Uterus (tissue), 4 donors: ENCODE data around the gene TOLLIP. TPM values are rescaled to one million over a fixed set of nuclear protein-coding genes. Genes with fewer than 3 reads are reported as not detected.

Source experiments
- DNase-seq, 2 donors: peaks; one replicate each; pipeline ENCODE4 v3.0.0-alpha.2; 2019 to 2020
- H3K27ac ChIP-seq, 2 donors: fragments of 200-600 bp; sonication (generic); 1 replicate in 1 of 2; 2 replicates in 1 of 2; pipeline ENCODE4 v1.5.1; 2016 to 2018
- H3K27me3 ChIP-seq, 2 donors: fragments of 200-600 bp; sonication (generic); one replicate each; pipeline ENCODE4 v1.5.1; 2018 to 2019; ENCODE audit warnings: control low read depth in 1 of 2
- H3K36me3 ChIP-seq, 2 donors: fragments of 200-600 bp; sonication (generic); one replicate each; pipeline ENCODE4 v1.5.1; 2019; ENCODE audit warnings: control low read depth in 1 of 2
- H3K4me1 ChIP-seq, 2 donors: fragments of 200-600 bp; sonication (generic); one replicate each; pipeline ENCODE4 v1.5.1; 2018 to 2019; ENCODE audit warnings: control low read depth in 1 of 2
- H3K4me3 ChIP-seq, 2 donors: fragments of 200-600 bp; sonication (generic); 1 replicate in 1 of 2; 2 replicates in 1 of 2; pipeline ENCODE4 v1.5.1; 2018 to 2019; ENCODE audit warnings: mild to moderate bottlenecking in 1 of 2
- H3K9me3 ChIP-seq, 2 donors: fragments of 200-600 bp; sonication (generic); one replicate each; pipeline ENCODE4 v1.5.1; 2019; ENCODE audit warnings: control low read depth in 1 of 2
- CTCF ChIP-seq, 4 experiments: fragments of 200-600 bp in 2 of 4; fragments of 450-650 bp in 2 of 4; sonication (generic) in 2 of 4; IDR thresholded peaks; one replicate each; pipeline ENCODE4 v1.5.1; 2016 to 2019; ENCODE audit warnings: antibody characterized with exemption in 4 of 4, mild to moderate bottlenecking in 2 of 4, moderate library complexity in 1 of 4
- POLR2A ChIP-seq, 2 donors: fragments of 450-650 bp; IDR thresholded peaks; one replicate each; pipeline ENCODE4 v1.6.1; 2016; ENCODE audit warnings: antibody characterized with exemption in 2 of 2, mild to moderate bottlenecking in 1 of 2, moderate library complexity in 1 of 2
- intact Hi-C: fragments of 100-400 bp; cut with DNase I; formaldehyde crosslinking; loops from one replicate; pipeline ENCODE4 v1.15.1; 2023; ENCODE audit warnings: low total_unique reads
- total RNA-seq, 4 donors: library from RNA; depleted of rRNA in 3 of 4; stranded (reverse); fragments of >200 nt in 3 of 4; gene quantifications; one replicate each; pipeline versions ENCODE4 v1.1.0 to v1.2.4, GENCODE V29; 2014 to 2023
- donor health status: DM: yes; HTN: yes; CAD: no.

The TOLLIP gene
- total RNA-seq, 4 donors from 2014 or later, result 5.9 to 86.8 (median 36.2) TPM

- TF ChIP-seq POLR2A (IDR thresholded peaks at IDR 0.05) (no peak), CTCF (IDR thresholded peaks at IDR 0.05) (no peak)
- Histone ChIP-seq H3K27ac (no peak overlapping the region), H3K4me1 (no peaks in the 10 kb centered on the region), H3K4me3 (no peak overlapping the region), H3K27me3 (no peaks in the 10 kb centered on the region), H3K9me3 (no peaks in the 10 kb centered on the region), H3K36me3 (no peaks in the 10 kb centered on the region)
- DNase-seq, result no peak
- intact Hi-C loops, result no loop called here
Measured at GRCh38 chr11:1237851-1238250, 71.6 kb downstream of the TOLLIP start.

GRCh38 chr11:1237128-1237580 lies 72.3 kb downstream of the TOLLIP start:
- no peak overlapping the region for H3K4me3 ChIP-seq
- H3K27me3 ChIP-seq, result no peaks in the 10 kb centered on the region
- DNase-seq, result no peak
- H3K4me1 ChIP-seq, result no peaks in the 10 kb centered on the region
- TF ChIP-seq CTCF (IDR thresholded peaks at IDR 0.05), result no peak
- TF ChIP-seq POLR2A (IDR thresholded peaks at IDR 0.05), result no peak
- H3K27ac ChIP-seq, result no peak overlapping the region
- intact Hi-C loops, result no loop called here
- H3K36me3 ChIP-seq, result no peaks in the 10 kb centered on the region
- no peaks in the 10 kb centered on the region for H3K9me3 ChIP-seq

GRCh38 chr11:1236316-1237127 lies 72.9 kb downstream of the TOLLIP start:
- H3K36me3 ChIP-seq, result no peaks in the 10 kb centered on the region
- no peaks in the 10 kb centered on the region for H3K9me3 ChIP-seq
- H3K4me1 ChIP-seq, result no peaks in the 10 kb centered on the region
- H3K4me3 ChIP-seq, result no peak overlapping the region
- intact Hi-C loops, result no loop called here
- no peak overlapping the region for H3K27ac ChIP-seq
- no peaks in the 10 kb centered on the region for H3K27me3 ChIP-seq
- no peak for DNase-seq
- no peak for TF ChIP-seq POLR2A (IDR thresholded peaks at IDR 0.05)
- no peak for TF ChIP-seq CTCF (IDR thresholded peaks at IDR 0.05)

- Histone ChIP-seq H3K27me3 (no peaks in the 10 kb centered on the region), H3K4me3 (no peak overlapping the region), H3K27ac (no peak overlapping the region), H3K36me3 (no peaks in the 10 kb centered on the region), H3K4me1 (no peaks in the 10 kb centered on the region), H3K9me3 (no peaks in the 10 kb centered on the region)
- intact Hi-C loops, result no loop called here
- no peak for TF ChIP-seq CTCF (IDR thresholded peaks at IDR 0.05)
- no peak for DNase-seq
Measured at GRCh38 chr11:1235901-1236315, 73.5 kb downstream of the TOLLIP start.

GRCh38 chr11:1235306-1235900 lies 74.0 kb downstream of the TOLLIP start:
- intact Hi-C loops, result no loop called here
- Histone ChIP-seq H3K4me3 (no peak overlapping the region), H3K27me3 (no peaks in the 10 kb centered on the region), H3K27ac (no peak overlapping the region), H3K36me3 (no peaks in the 10 kb centered on the region), H3K4me1 (no peaks in the 10 kb centered on the region), H3K9me3 (no peaks in the 10 kb centered on the region)
- TF ChIP-seq CTCF (IDR thresholded peaks at IDR 0.05) (no peak), POLR2A (IDR thresholded peaks at IDR 0.05) (no peak)
- no peak for DNase-seq
